HEK293 (cell line): ENCODE data around the gene SOX12.
A peak's percentile ranks its signal among the peaks of the same experiment; 100 is the strongest.

Experiments
- KLF10 ChIP-seq: fragments of 450-650 bp; IDR thresholded peaks from 2 replicates; pipeline ENCODE4 v1.5.1; 2018; ENCODE audit warnings: missing biosample characterization, mild to moderate bottlenecking, missing genetic modification characterization
- KLF17 ChIP-seq: fragments of 450-650 bp; formaldehyde crosslinking; IDR thresholded peaks from 2 replicates; pipeline ENCODE4 v1.5.1; 2016; ENCODE audit warnings: missing biosample characterization, missing genetic modification characterization
- KLF8 ChIP-seq: fragments of 450-650 bp; formaldehyde crosslinking; IDR thresholded peaks from 2 replicates; pipeline ENCODE4 v1.5.1; 2016; ENCODE audit warnings: missing biosample characterization, missing genetic modification characterization
- KLF9 ChIP-seq: fragments of 450-650 bp; formaldehyde crosslinking; IDR thresholded peaks from 2 replicates; pipeline ENCODE4 v1.5.1; 2016; ENCODE audit warnings: missing biosample characterization, missing genetic modification characterization, low read depth
- PATZ1 ChIP-seq: fragments of 450-650 bp; formaldehyde crosslinking; IDR thresholded peaks from 2 replicates; pipeline ENCODE4 v1.5.1; 2016; ENCODE audit warnings: missing biosample characterization, missing genetic modification characterization
- SP2 ChIP-seq: fragments of 450-650 bp; formaldehyde crosslinking; IDR thresholded peaks from 2 replicates; pipeline ENCODE4 v1.5.1; 2016; ENCODE audit warnings: missing biosample characterization, missing genetic modification characterization
- SP3 ChIP-seq: fragments of 450-650 bp; formaldehyde crosslinking; IDR thresholded peaks from 2 replicates; pipeline ENCODE4 v1.5.1; 2016; ENCODE audit warnings: missing biosample characterization, missing genetic modification characterization
- SP7 ChIP-seq: fragments of 450-650 bp; formaldehyde crosslinking; IDR thresholded peaks from 2 replicates; pipeline ENCODE4 v1.5.1; 2016; ENCODE audit warnings: missing biosample characterization, missing genetic modification characterization
- ZBTB17 ChIP-seq: fragments of 450-650 bp; formaldehyde crosslinking; IDR thresholded peaks from 2 replicates; pipeline ENCODE4 v1.5.1; 2016; ENCODE audit warnings: missing biosample characterization, missing genetic modification characterization
- ZFP3 ChIP-seq: fragments of 450-650 bp; formaldehyde crosslinking; IDR thresholded peaks from 2 replicates; pipeline ENCODE4 v1.5.1; 2016; ENCODE audit warnings: low read depth, missing biosample characterization, missing genetic modification characterization
- ZFP41 ChIP-seq: fragments of 450-650 bp; formaldehyde crosslinking; IDR thresholded peaks from 2 replicates; pipeline ENCODE4 v1.5.1; 2016; ENCODE audit warnings: missing biosample characterization, missing genetic modification characterization, borderline replicate concordance
- ZNF146 ChIP-seq: fragments of 450-650 bp; formaldehyde crosslinking; IDR thresholded peaks from 2 replicates; pipeline ENCODE4 v1.5.1; 2016; ENCODE audit warnings: missing biosample characterization, missing genetic modification characterization
- ZNF155 ChIP-seq: fragments of 450-650 bp; formaldehyde crosslinking; IDR thresholded peaks from 2 replicates; pipeline ENCODE4 v1.5.1; 2016; ENCODE audit warnings: missing biosample characterization, missing genetic modification characterization
- ZNF18 ChIP-seq: fragments of 450-650 bp; formaldehyde crosslinking; IDR thresholded peaks from 2 replicates; pipeline ENCODE4 v1.5.1; 2016; ENCODE audit warnings: missing biosample characterization, missing genetic modification characterization
- ZNF211 ChIP-seq: fragments of 450-650 bp; formaldehyde crosslinking; IDR thresholded peaks from 2 replicates; pipeline ENCODE4 v1.5.1; 2016; ENCODE audit warnings: low read depth, missing biosample characterization, missing genetic modification characterization
- ZNF274 ChIP-seq, 2 experiments: fragments of 200-500 bp in 1 of 2; fragments of 450-650 bp in 1 of 2; sonication (Bioruptor generic) in 1 of 2; formaldehyde crosslinking in 1 of 2; IDR thresholded peaks; 2 replicates each; pipeline versions ENCODE4 v1.5.1 to v1.6.1; 2014 to 2016; ENCODE audit warnings: borderline replicate concordance in 1 of 2, inconsistent platforms in 1 of 2, low read length in 1 of 2, missing biosample characterization in 1 of 2, missing genetic modification characterization in 1 of 2
- ZNF280C ChIP-seq: fragments of 450-650 bp; formaldehyde crosslinking; IDR thresholded peaks from 2 replicates; pipeline ENCODE4 v1.5.1; 2016; ENCODE audit warnings: missing biosample characterization, missing genetic modification characterization
- ZNF341 ChIP-seq: fragments of 450-650 bp; formaldehyde crosslinking; IDR thresholded peaks from 2 replicates; pipeline ENCODE4; 2016; ENCODE audit warnings: low read depth, missing biosample characterization, missing genetic modification characterization
- ZNF366 ChIP-seq: fragments of 450-650 bp; formaldehyde crosslinking; conservative IDR thresholded peaks from 2 replicates; pipeline ENCODE4 v1.5.1; 2016; ENCODE audit warnings: missing biosample characterization, missing genetic modification characterization
- ZNF416 ChIP-seq: fragments of 450-650 bp; formaldehyde crosslinking; IDR thresholded peaks from 2 replicates; pipeline ENCODE4 v1.5.1; 2016; ENCODE audit warnings: missing biosample characterization, missing genetic modification characterization
- ZNF433 ChIP-seq: fragments of 450-650 bp; formaldehyde crosslinking; IDR thresholded peaks from 2 replicates; pipeline ENCODE4 v1.5.1; 2016; ENCODE audit warnings: missing biosample characterization, missing genetic modification characterization, low read depth
- ZNF549 ChIP-seq: fragments of 450-650 bp; IDR thresholded peaks from 2 replicates; pipeline ENCODE4 v1.5.1; 2018; ENCODE audit warnings: missing biosample characterization, missing genetic modification characterization, mild to moderate bottlenecking, inconsistent platforms, moderate library complexity
- ZNF610 ChIP-seq: fragments of 450-650 bp; formaldehyde crosslinking; IDR thresholded peaks from 2 replicates; pipeline ENCODE4 v1.5.1; 2016; ENCODE audit warnings: missing biosample characterization, missing genetic modification characterization, borderline replicate concordance
- ZNF629 ChIP-seq: fragments of 450-650 bp; formaldehyde crosslinking; IDR thresholded peaks from 2 replicates; pipeline ENCODE4 v1.5.1; 2017; ENCODE audit warnings: missing biosample characterization, missing genetic modification characterization
- ZNF654 ChIP-seq: fragments of 450-650 bp; formaldehyde crosslinking; IDR thresholded peaks from 2 replicates; pipeline ENCODE4 v1.5.1; 2016; ENCODE audit warnings: low read depth, missing biosample characterization, missing genetic modification characterization
- ZNF692 ChIP-seq: fragments of 450-650 bp; formaldehyde crosslinking; IDR thresholded peaks from 2 replicates; pipeline ENCODE4 v1.5.1; 2016; ENCODE audit warnings: missing biosample characterization, missing genetic modification characterization
- ZSCAN16 ChIP-seq: fragments of 450-650 bp; formaldehyde crosslinking; IDR thresholded peaks from 2 replicates; pipeline ENCODE4 v1.5.1; 2016; ENCODE audit warnings: missing biosample characterization, missing genetic modification characterization
- ZSCAN5A ChIP-seq: fragments of 450-650 bp; formaldehyde crosslinking; IDR thresholded peaks from 2 replicates; pipeline ENCODE4 v1.5.1; 2016; ENCODE audit warnings: missing biosample characterization, missing genetic modification characterization

Gene SOX12

GRCh38 chr20:330233-331149 lies 5.1 kb downstream of the SOX12 start (continued):
- TF ChIP-seq PATZ1 (0 out of 2 replicates have a peak, but pooled peaks have one; percentile 13), ZNF692 (tag by site-specific recombination) (peak; percentile 13; the same call in 1 of the 2 replicates), ZBTB17 (tag by site-specific recombination) (0 out of 2 replicates have a peak, but pooled peaks have one; percentile 48), ZNF549 (tag by site-specific recombination) (no peak), ZNF18 (tag by site-specific recombination) (peak; percentile 79), ZFP3 (tag by site-specific recombination) (no peak), ZNF416 (tag by site-specific recombination) (no peak), KLF9 (0 out of 2 replicates have a peak, but pooled peaks have one; percentile 31), KLF8 (tag by site-specific recombination) (no peak), ZNF366 (tag by site-specific recombination) (peak; percentile 39), ZNF610 (tag by site-specific recombination) (no peak), ZNF654 (tag by site-specific recombination) (peak; percentile 96), SP7 (tag by site-specific recombination) (peak; percentile 51; the same call in 1 of the 2 replicates), SP3 (tag by site-specific recombination) (no peak), ZSCAN5A (tag by site-specific recombination) (no peak), ZNF629 (tag by site-specific recombination) (no peak), ZNF280C (tag by site-specific recombination) (no peak), KLF17 (tag by site-specific recombination) (peak; percentile 45; the same call in 1 of the 2 replicates), ZNF341 (tag by site-specific recombination) (peak; percentile 72), ZSCAN16 (no peak), ZFP41 (tag by site-specific recombination) (no peak), ZNF274 (IDR thresholded peaks at IDR 0.05; ENCODE audit: low read length) (no peak), ZNF274 (tag by site-specific recombination; IDR thresholded peaks at IDR 0.05; ENCODE audit: borderline replicate concordance) (no peak), ZNF146 (tag by site-specific recombination) (no peak), SP2 (tag by site-specific recombination) (no peak), ZNF433 (tag by site-specific recombination) (no peak), ZNF211 (tag by site-specific recombination) (no peak), KLF10 (tag by site-specific recombination) (0 out of 2 replicates have a peak, but pooled peaks have one; percentile 32), ZNF155 (tag by site-specific recombination) (no peak)
